GM12864 (cell line): Measurements from ENCODE around the gene ZNF823.
A peak's percentile ranks its signal among the peaks of the same experiment; 100 is the strongest.
"Not testable (repeated sequence)": the region's sequence is repeated elsewhere in the genome, so short reads cannot be mapped to it uniquely, and the experiment has no call there.

Source experiments
- DNase-seq: peaks from one replicate; pipeline ENCODE4 v3.0.0-alpha.2; 2011; ENCODE audit warnings: low read depth
- H3K4me3 ChIP-seq: 2 replicates; pipeline ENCODE4 v1.5.1; 2011; ENCODE audit warnings: mild to moderate bottlenecking, low read depth, low read length, control low read depth
- TF ChIP-seq, protein P1 (sequence below): IDR thresholded peaks from 2 replicates; pipeline ENCODE4 v1.5.1; 2011; ENCODE audit warnings: low read depth, mild to moderate bottlenecking, moderate library complexity, low read length, control low read depth, inconsistent platforms; ENCODE audit errors: missing control alignments

The ZNF823 gene

DNA sequence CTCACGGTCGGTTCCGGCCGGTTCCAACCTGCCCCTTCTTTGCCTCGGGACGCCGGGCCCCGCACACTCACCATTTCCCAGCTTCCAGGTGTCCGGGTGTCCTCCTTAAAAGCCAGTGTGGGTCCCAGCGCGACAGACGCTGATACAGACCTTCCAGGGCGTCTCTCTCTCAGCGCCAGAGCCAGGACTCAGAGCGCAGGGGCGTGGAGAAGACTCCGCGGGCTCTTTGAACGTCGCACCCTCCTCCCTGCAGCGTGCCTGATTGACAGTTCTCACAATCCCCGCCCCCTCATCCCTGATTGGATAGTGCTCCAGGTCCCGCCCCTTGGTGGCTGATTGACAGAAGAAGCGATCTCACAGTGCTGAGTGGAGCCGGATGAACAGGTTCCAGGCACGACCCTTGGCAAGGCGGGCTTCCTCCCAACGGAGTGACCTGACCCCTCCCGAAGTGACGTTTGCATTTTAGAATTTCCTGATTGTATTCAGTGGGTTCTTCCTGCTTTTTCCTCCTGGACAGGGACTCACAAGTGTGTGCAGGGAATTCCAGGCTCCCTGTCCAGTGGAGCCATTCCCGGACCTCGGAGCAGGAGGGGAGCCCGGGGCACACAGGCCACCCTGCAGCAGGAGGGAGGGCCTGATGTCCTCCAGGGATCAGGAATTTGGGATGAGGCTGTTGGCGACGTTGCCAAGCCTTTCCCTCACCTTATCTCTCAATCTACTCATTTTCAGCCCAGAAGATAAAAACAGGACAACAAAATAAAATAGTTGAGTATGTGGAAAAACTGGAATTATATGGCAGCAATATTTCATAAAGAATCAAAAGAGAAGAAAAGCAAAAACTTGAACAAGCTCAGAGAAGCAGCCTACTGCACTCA lies at the start of gene ZNF823:
Gene ZNF823, minus strand, starts transcription at position 201 of the 875 bp plus-strand sequence. Its CDS starts 127 bp downstream, at position 74.
- peak within 1 kb of the TSS; percentile 82 for H3K4me3 ChIP-seq
- TF ChIP-seq, protein P1, sequence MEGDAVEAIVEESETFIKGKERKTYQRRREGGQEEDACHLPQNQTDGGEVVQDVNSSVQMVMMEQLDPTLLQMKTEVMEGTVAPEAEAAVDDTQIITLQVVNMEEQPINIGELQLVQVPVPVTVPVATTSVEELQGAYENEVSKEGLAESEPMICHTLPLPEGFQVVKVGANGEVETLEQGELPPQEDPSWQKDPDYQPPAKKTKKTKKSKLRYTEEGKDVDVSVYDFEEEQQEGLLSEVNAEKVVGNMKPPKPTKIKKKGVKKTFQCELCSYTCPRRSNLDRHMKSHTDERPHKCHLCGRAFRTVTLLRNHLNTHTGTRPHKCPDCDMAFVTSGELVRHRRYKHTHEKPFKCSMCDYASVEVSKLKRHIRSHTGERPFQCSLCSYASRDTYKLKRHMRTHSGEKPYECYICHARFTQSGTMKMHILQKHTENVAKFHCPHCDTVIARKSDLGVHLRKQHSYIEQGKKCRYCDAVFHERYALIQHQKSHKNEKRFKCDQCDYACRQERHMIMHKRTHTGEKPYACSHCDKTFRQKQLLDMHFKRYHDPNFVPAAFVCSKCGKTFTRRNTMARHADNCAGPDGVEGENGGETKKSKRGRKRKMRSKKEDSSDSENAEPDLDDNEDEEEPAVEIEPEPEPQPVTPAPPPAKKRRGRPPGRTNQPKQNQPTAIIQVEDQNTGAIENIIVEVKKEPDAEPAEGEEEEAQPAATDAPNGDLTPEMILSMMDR = no peak
- DNase-seq = peak; percentile 95

DNA sequence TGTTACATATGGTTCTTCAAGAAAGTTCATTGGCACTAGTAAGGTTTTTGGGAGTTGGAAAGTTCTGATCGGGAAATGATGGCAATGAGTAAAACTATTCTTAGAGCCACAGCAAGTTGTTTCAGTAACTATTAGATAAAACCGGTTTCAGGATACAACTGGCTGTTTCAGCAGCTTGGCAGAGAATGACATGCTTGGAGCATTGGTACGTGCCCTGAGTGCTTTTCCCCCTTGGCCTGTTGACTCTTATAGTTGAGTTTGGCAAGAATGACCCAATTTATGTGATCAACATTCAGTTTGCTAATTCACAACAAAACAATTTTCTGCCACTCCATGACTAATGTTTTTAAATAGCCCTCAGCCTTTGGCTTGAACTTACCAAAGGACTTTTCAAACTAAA lies 48.8 kb upstream of the ZNF823 start:
- TF ChIP-seq, protein P1 = no peak
- DNase-seq = no peak
- no peak overlapping the region for H3K4me3 ChIP-seq

DNA sequence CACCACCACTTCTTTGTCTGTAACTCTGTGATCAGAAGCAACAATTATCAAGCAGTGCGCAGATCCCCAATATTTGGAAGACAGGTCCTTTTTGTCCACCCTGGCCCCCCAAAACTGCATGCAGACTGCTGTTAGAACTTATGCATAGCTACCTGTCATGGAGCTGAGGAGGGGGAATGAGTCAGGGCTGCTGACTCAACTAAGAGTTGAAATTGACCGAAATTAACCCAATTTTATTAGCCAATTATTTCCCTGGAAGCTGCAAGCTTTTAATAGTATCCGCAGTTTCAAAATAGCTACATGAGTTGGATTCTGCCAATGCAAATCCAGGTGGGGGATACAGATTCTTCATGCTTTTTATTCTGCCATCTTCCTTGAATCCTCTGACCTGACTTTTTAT lies 45.6 kb upstream of the ZNF823 start:
- DNase-seq = no peak
- TF ChIP-seq, protein P1 = no peak
- no peak overlapping the region for H3K4me3 ChIP-seq

DNA sequence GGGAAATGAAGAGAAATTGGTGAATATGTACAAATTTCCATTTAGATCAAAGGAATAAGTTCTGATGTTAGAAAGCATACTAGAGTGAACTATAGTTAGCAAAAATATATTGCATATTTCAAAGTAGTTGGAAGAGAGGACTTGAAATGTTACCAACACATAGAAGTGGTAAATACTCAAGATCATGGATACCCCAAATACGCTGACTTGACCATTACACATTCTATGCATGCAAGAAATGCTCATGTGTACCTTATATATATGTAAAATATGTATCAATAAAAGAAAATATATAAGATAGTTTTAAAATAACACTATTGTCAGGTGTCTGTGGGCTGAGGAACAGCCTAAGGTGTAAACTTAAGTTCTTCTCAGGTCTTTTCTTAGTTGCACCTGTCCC lies 45.0 kb upstream of the ZNF823 start:
- TF ChIP-seq, protein P1 = no peak
- no peak overlapping the region for H3K4me3 ChIP-seq
- DNase-seq = no peak

GRCh38 chr19:11781295-11782057 lies 42.7 kb upstream of the ZNF823 start:
- TF ChIP-seq, protein P1 = no peak
- H3K4me3 ChIP-seq = no peak overlapping the region

DNA sequence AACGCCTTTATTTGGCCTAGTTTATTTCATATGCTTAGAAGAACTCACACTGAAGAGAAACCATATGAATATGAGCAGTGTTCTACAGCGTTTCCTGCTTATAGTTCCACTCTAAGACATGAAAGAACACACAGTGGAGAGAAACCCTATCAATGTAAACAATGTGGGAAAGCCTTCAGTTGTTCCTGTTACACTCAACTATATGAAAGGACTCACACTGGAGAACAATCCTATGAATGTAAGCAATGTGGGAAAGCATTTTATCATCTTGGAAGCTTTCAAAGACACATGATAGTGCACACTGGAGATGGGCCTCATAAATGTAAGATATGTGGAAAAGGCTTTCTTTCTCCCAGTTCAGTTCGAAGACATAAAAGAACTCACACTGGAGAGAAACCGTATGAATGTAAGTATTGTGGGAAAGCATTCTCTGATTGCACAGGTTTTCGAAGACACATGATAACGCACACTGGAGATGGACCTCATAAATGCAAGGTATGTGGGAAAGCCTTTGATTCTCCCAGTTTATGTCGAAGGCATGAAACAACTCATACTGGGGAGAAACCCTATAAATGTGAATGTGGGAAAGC lies 41.8 kb upstream of the ZNF823 start:
- no peak for DNase-seq
- H3K4me3 ChIP-seq = no peak overlapping the region
- TF ChIP-seq, protein P1 = no peak

More at GRCh38 chr19:11781295-11782057, 42.7 kb upstream of the ZNF823 start:
- DNase-seq = no peak

GRCh38 chr19:11776669-11777068 lies 37.9 kb upstream of the ZNF823 start:
- not testable (repeated sequence) for H3K4me3 ChIP-seq, DNase-seq
